PC-3 (cell line): ENCODE data around the gene CCPG1. TPM values are rescaled to one million over a fixed set of nuclear protein-coding genes. Genes with fewer than 3 reads are reported as not detected.
"Not testable (repeated sequence)": the region's sequence is repeated elsewhere in the genome, so short reads cannot be mapped to it uniquely, and the experiment has no call there.

Experiments used
- ATAC-seq: fragments of 200-7000 bp; cut with Tn5 transposase; 2 replicates; pipeline ENCODE4 v1.9.1; 2020; ENCODE audit warnings: mild to moderate bottlenecking, moderate library complexity
- BruUV-seq: library from RNA; stranded (reverse); fragments of 400-500 nt; replicated peaks from 2 replicates; lab custom pipeline; 2021; lab: Mats Ljungman, UMichigan
- CTCF ChIA-PET: fragments of 300-600 bp; sonication (Branson Sonifier 250); formaldehyde crosslinking; loops from one replicate; lab custom pipeline; 2022; ENCODE audit warnings: antibody characterized with exemption; lab: Charles Lee
- POLR2A ChIA-PET: fragments of 300-600 bp; sonication (Branson Sonifier 250); formaldehyde crosslinking; loops from one replicate; lab custom pipeline; 2022; ENCODE audit warnings: antibody characterized with exemption; ENCODE audit not compliant: unreplicated experiment; lab: Charles Lee
- DNase-seq: peaks from one replicate; pipeline ENCODE4 v3.0.0-alpha.2; 2015
- H2AFZ ChIP-seq: fragments of 300-600 bp; sonication (generic); 2 replicates; pipeline ENCODE4 v1.6.0; 2016; ENCODE audit warnings: antibody characterized with exemption, low read length
- H3F3A ChIP-seq: fragments of 300-600 bp; sonication (generic); one replicate; pipeline ENCODE4 v1.6.0; 2017; ENCODE audit warnings: antibody characterized with exemption, low read length, control low read depth, mild to moderate bottlenecking; ENCODE audit not compliant: unreplicated experiment
- H3K27ac ChIP-seq: fragments of 300-600 bp; sonication (generic); 2 replicates; pipeline ENCODE4 v1.5.1; 2016; ENCODE audit warnings: mild to moderate bottlenecking, low read length
- H3K27me3 ChIP-seq: fragments of 300-600 bp; sonication (generic); 2 replicates; pipeline ENCODE4 v1.6.1; 2016; ENCODE audit warnings: low read length, mixed read lengths
- H3K36me3 ChIP-seq: fragments of 300-600 bp; sonication (generic); 2 replicates; pipeline ENCODE4 v1.6.1; 2016; ENCODE audit warnings: low read depth, mixed run types, low read length, mixed read lengths
- H3K4me1 ChIP-seq: fragments of 300-600 bp; sonication (generic); 2 replicates; pipeline ENCODE4 v1.5.1; 2016; ENCODE audit warnings: low read length; ENCODE audit not compliant: insufficient read depth
- H3K4me2 ChIP-seq: fragments of 300-600 bp; sonication (generic); 2 replicates; pipeline ENCODE4 v1.6.0; 2016; ENCODE audit warnings: low read length
- H3K4me3 ChIP-seq: fragments of 300-600 bp; sonication (generic); 2 replicates; pipeline ENCODE4 v1.5.1; 2016; ENCODE audit warnings: mild to moderate bottlenecking, low read length, mixed read lengths
- H3K79me2 ChIP-seq: fragments of 300-600 bp; sonication (generic); 2 replicates; pipeline ENCODE4 v1.6.1; 2017; ENCODE audit warnings: low read length, mixed read lengths
- H3K9ac ChIP-seq: fragments of 300-600 bp; sonication (generic); 2 replicates; pipeline ENCODE4 v1.6.0; 2016; ENCODE audit warnings: mild to moderate bottlenecking, low read length
- H3K9me2 ChIP-seq: fragments of 300-600 bp; sonication (generic); replicated peaks from 2 replicates; pipeline ENCODE4 v1.6.1; 2016; ENCODE audit warnings: mixed run types, low read length, mixed read lengths
- H3K9me3 ChIP-seq: fragments of 300-600 bp; sonication (generic); 2 replicates; pipeline ENCODE4 v1.6.1; 2016; ENCODE audit warnings: low read length, mixed read lengths
- H4K20me1 ChIP-seq: fragments of 300-600 bp; sonication (generic); 2 replicates; pipeline ENCODE4 v1.6.1; 2016; ENCODE audit warnings: low read length, mixed read lengths
- EZH2 ChIP-seq: fragments of 300-600 bp; sonication (generic); IDR thresholded peaks from one replicate; pipeline ENCODE4 v1.6.1; 2017; ENCODE audit warnings: antibody characterized with exemption, mild to moderate bottlenecking, low read length; ENCODE audit not compliant: unreplicated experiment
- EZH2phosphoT487 ChIP-seq: fragments of 300-600 bp; sonication (generic); IDR thresholded peaks from 2 replicates; pipeline ENCODE4 v1.6.1; 2018; ENCODE audit warnings: mild to moderate bottlenecking, antibody characterized with exemption, low read length, borderline replicate concordance
- intact Hi-C: fragments of 100-400 bp; cut with micrococcal nuclease; formaldehyde crosslinking; loops from 2 replicates; pipeline ENCODE4 v1.9.0; 2023
- total RNA-seq: library from RNA; depleted of rRNA; stranded (reverse); fragments of >200 nt; gene quantifications from 2 replicates; pipeline ENCODE4 v1.2.3, GENCODE V29; 2014
- TF ChIP-seq, protein P1 (sequence below): fragments of 300-600 bp; sonication (generic); conservative IDR thresholded peaks from 2 replicates; pipeline ENCODE4 v1.5.1; 2017; ENCODE audit warnings: antibody characterized with exemption, low read depth, mild to moderate bottlenecking, low read length

CCPG1 gene
- total RNA-seq, 1 experiment from 2014 or later: 7.8 TPM

DNA sequence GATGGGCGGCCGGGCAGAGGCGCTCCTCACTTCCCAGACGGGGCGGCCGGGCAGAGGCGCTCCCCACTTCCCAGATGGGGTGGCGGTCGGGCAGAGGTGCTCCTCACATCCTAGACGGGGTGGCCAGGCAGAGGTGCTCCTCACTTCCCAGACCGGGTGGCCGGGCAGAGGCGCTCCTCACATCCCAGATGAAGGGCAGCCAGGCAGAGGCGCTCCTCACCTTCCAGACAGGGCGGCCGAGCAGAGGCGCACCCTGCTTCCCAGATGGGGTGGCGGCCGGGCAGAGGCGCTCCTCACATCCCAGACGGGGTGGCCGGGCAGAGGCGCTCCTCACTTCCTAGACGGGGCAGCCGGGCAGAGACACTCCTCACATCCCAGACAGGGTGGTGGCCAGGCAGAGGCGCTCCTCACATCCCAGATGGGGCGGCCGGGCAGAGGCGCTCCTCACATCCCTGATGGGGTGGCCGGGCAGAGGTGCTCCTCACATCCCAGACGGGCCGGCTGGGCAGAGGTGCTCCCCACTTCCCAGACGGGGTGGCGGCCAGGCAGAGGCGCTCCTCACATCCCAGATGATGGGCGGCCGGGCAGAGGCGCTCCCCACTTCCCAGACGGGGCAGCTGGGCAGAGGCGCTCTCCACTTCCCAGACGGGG, 38.3 kb upstream of the CCPG1 start:
- not testable (repeated sequence) for ATAC-seq

DNA sequence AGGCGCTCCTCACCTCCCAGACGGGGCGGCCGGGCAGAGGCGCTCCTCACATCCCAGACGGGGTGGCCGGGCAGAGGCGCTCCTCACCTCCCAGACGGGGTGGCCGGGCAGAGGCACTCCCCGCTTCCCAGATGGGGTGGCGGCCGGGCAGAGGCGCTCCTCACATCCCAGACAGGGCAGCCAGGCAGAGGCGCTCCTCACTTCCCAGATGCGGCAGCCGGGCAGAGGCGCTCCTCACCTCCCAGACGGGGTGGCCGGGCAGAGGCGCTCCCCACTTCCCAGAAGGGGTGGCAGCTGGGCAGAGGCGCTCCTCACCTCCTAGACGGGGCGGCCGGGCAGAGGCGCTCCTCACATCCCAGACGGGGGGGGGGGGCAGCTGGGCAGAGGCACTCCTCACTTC, 37.8 kb upstream of the CCPG1 start:
- H2AFZ ChIP-seq, intact Hi-C loops, H3K27ac ChIP-seq, ATAC-seq, H3K27me3 ChIP-seq, H3K79me2 ChIP-seq, H4K20me1 ChIP-seq, BruUV-seq, H3K4me3 ChIP-seq, H3K9ac ChIP-seq, DNase-seq, H3K9me2 ChIP-seq, H3K4me1 ChIP-seq, POLR2A ChIA-PET, H3K36me3 ChIP-seq, CTCF ChIA-PET, H3F3A ChIP-seq, H3K4me2 ChIP-seq, H3K9me3 ChIP-seq: not testable (repeated sequence)

More for the DNA sequence above, 38.3 kb upstream of the CCPG1 start:
- CTCF ChIA-PET, H3K79me2 ChIP-seq, H3K36me3 ChIP-seq, BruUV-seq, H3K4me3 ChIP-seq, H3K27me3 ChIP-seq, H3F3A ChIP-seq, intact Hi-C loops, H3K4me1 ChIP-seq, H3K9me2 ChIP-seq, POLR2A ChIA-PET, H2AFZ ChIP-seq, H3K27ac ChIP-seq, H4K20me1 ChIP-seq, H3K9me3 ChIP-seq, H3K9ac ChIP-seq, DNase-seq, H3K4me2 ChIP-seq: not testable (repeated sequence)

DNA sequence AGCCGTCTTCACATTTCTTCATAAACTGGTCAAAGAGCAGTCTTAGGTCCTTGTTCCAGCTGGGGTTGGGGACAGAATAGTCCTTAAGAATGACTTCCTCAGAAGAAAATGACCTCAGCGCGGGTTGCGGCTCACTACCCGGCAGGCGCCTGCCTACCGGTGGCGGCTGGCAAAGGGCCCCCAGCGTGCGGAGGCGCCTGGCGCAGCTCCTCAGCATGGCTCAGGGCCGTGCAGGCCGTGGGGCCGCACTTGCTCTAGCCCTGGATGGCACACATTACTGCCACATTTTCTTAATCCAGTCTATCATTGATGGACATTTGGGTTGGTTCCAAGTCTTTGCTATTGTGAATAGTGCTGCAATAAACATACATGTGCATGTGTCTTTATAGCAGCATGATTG, 35.0 kb upstream of the CCPG1 start:
- H3K9me3 ChIP-seq, H3K4me1 ChIP-seq, H3K79me2 ChIP-seq, H3F3A ChIP-seq, H3K27me3 ChIP-seq, CTCF ChIA-PET, H2AFZ ChIP-seq, BruUV-seq, H4K20me1 ChIP-seq, H3K27ac ChIP-seq, POLR2A ChIA-PET, H3K4me3 ChIP-seq, H3K4me2 ChIP-seq, H3K9ac ChIP-seq, H3K9me2 ChIP-seq, DNase-seq, H3K36me3 ChIP-seq, intact Hi-C loops, ATAC-seq: not testable (repeated sequence)

DNA sequence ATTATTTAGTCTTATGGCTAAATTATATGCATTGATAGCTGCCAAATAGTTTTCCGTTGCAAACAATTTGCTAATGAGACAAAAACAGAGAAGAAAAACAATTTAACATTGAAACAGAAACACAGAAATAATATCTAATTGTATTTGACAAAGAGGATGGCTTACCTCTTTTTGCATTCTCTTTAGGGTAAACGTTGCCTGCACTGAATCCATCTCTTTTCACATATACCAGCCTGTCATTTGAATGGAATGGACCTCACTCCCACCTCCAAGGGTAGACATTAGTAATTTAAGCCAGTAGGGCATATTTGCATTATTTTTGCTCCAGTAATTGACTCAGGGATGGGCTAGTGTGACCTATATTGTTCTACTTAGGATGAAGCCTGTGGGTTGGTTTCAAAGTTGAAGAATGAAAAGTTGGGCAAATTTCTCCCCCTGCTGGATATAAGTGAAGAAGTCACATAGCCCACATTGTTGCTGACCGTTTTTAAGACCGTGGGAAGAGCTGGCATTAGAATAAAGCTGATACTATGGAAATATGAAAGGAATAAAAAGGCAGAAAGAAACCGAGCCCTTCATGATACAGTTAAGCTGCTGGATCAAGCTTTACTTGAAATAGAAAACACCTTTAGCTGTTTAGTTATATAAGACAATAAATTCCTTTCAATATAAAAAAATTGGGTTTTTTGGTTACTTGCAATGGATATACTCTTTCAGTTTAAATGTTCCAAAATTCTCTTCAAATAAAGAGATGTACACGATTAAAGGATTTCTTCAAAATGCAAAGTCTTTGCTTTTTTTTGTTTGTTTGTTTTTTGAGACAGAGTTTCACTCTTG, 27.0 kb upstream of the CCPG1 start:
- H2AFZ ChIP-seq: no peak overlapping the region
- H3K27ac ChIP-seq: no peak overlapping the region
- no peaks in the 10 kb centered on the region for H3K9me2 ChIP-seq
- peaks cover 6% of the 10 kb centered on the region; the same call in 1 of the 2 replicates for H3K4me1 ChIP-seq
- H4K20me1 ChIP-seq: no peaks in the 10 kb centered on the region
- intact Hi-C loops: loop anchor here (1.0 to 5.0 kb wide), 5 partner anchors 27 to 218 kb away; partner anchors contain the start of genes CCPG1, PIERCE2, PIGB and PIGBOS1
- BruUV-seq: no TSS peak
- no peaks in the 10 kb centered on the region for H3K27me3 ChIP-seq
- TF ChIP-seq EZH2 (no peak), EZH2phosphoT487 (no peak)
- TF ChIP-seq, protein P1, sequence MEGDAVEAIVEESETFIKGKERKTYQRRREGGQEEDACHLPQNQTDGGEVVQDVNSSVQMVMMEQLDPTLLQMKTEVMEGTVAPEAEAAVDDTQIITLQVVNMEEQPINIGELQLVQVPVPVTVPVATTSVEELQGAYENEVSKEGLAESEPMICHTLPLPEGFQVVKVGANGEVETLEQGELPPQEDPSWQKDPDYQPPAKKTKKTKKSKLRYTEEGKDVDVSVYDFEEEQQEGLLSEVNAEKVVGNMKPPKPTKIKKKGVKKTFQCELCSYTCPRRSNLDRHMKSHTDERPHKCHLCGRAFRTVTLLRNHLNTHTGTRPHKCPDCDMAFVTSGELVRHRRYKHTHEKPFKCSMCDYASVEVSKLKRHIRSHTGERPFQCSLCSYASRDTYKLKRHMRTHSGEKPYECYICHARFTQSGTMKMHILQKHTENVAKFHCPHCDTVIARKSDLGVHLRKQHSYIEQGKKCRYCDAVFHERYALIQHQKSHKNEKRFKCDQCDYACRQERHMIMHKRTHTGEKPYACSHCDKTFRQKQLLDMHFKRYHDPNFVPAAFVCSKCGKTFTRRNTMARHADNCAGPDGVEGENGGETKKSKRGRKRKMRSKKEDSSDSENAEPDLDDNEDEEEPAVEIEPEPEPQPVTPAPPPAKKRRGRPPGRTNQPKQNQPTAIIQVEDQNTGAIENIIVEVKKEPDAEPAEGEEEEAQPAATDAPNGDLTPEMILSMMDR: peak; percentile 69
- no peaks in the 10 kb centered on the region for H3K36me3 ChIP-seq
- ChIA-PET POLR2A (interaction anchor here (0.6 to 0.7 kb wide), 2 partner anchors 27 to 231 kb away, joined by 3 read pairs; partner anchors contain the start of genes CCPG1 and PIERCE2), CTCF (interaction anchor here (0.5 to 0.7 kb wide), 6 partner anchors 9 to 231 kb away, joined by 3 to 9 read pairs (median 4); partner anchors contain the start of genes CCPG1 and PIERCE2)
- no peak overlapping the region for H3K9ac ChIP-seq
- H3K9me3 ChIP-seq: no peaks in the 10 kb centered on the region
- no peak overlapping the region for H3K4me2 ChIP-seq
- peak; percentile 89 for ATAC-seq
- H3K79me2 ChIP-seq: no peaks in the 10 kb centered on the region
- no peaks in the 10 kb centered on the region for H3F3A ChIP-seq
- peak; percentile 68 for DNase-seq
- no peak overlapping the region for H3K4me3 ChIP-seq
